CD4-positive, CD25-positive, alpha-beta regulatory T cell (primary cell): ENCODE data around the gene EFCAB11. TPM values are rescaled to one million over a fixed set of nuclear protein-coding genes. Genes with fewer than 3 reads are reported as not detected.

Experiments
- ATAC-seq, 2 donors: fragments of 150-1000 bp; cut with Tn5 transposase; one replicate each; pipeline ENCODE4 v1.10.0; 2021; ENCODE audit warnings: low read depth in 2 of 2, moderate number of reproducible peaks in 2 of 2, moderate library complexity in 1 of 2
- DNase-seq, 3 donors: peaks; one replicate each; pipeline versions ENCODE4 v3.0.0 to v3.0.0-alpha.2; 2012 to 2022; ENCODE audit warnings: mixed read lengths in 1 of 3
- H3K27ac ChIP-seq: one replicate; pipeline ENCODE4 v1.7.0; 2013; ENCODE audit warnings: mild to moderate bottlenecking, low read length; ENCODE audit not compliant: insufficient read depth, poor library complexity, severe bottlenecking
- H3K27me3 ChIP-seq: one replicate; pipeline ENCODE4 v1.7.0; 2013; ENCODE audit warnings: low read length; ENCODE audit not compliant: control insufficient read depth, insufficient read depth
- H3K36me3 ChIP-seq: one replicate; pipeline ENCODE4 v1.7.0; 2013; ENCODE audit warnings: mild to moderate bottlenecking, low read length, moderate library complexity; ENCODE audit not compliant: control insufficient read depth, insufficient read depth
- H3K4me1 ChIP-seq: 2 replicates; pipeline ENCODE4 v1.7.0; 2013; ENCODE audit warnings: mild to moderate bottlenecking, low read length; ENCODE audit not compliant: insufficient read depth, control insufficient read depth, poor library complexity, severe bottlenecking
- H3K4me3 ChIP-seq: one replicate; pipeline ENCODE4 v1.7.0; 2013; ENCODE audit warnings: low read depth, mild to moderate bottlenecking, low read length, moderate library complexity
- H3K9me3 ChIP-seq, 2 experiments: 1 replicate in 1 of 2; 2 replicates in 1 of 2; pipeline ENCODE4 v1.7.0; 2013; ENCODE audit warnings: low read length in 2 of 2, mild to moderate bottlenecking in 1 of 2, moderate library complexity in 1 of 2; ENCODE audit not compliant: control insufficient read depth in 2 of 2
- H3K27ac Mint-ChIP-seq, 3 donors: one replicate each; pipeline ENCODE4 v1.8.0; 2020 to 2022; ENCODE audit warnings: mild to moderate bottlenecking in 3 of 3, mixed read lengths in 3 of 3, moderate library complexity in 2 of 3
- H3K27me3 Mint-ChIP-seq: one replicate; pipeline ENCODE4 v1.8.0; 2022; ENCODE audit warnings: mild to moderate bottlenecking, mixed read lengths
- H3K36me3 Mint-ChIP-seq: one replicate; pipeline ENCODE4 v1.8.0; 2020; ENCODE audit warnings: mixed read lengths
- H3K4me1 Mint-ChIP-seq, 4 donors: one replicate each; pipeline ENCODE4 v1.8.0; 2020 to 2022; ENCODE audit warnings: mixed read lengths in 4 of 4, mild to moderate bottlenecking in 1 of 4
- H3K4me3 Mint-ChIP-seq, 4 donors: one replicate each; pipeline ENCODE4 v1.8.0; 2020 to 2022; ENCODE audit warnings: mild to moderate bottlenecking in 4 of 4, mixed read lengths in 4 of 4, moderate library complexity in 3 of 4
- H3K9me3 Mint-ChIP-seq, 7 donors: one replicate each; pipeline ENCODE4 v1.8.0; 2020 to 2022; ENCODE audit warnings: mixed read lengths in 7 of 7, mild to moderate bottlenecking in 3 of 7, moderate library complexity in 2 of 7
- polyA plus RNA-seq, 4 donors: library from polyadenylated mRNA; unstranded; fragments of 300-500 nt; fragmentation: Illumina TruSeq; gene quantifications; one replicate each; pipeline ENCODE4 v1.2.3, GENCODE V29; 2021
- total RNA-seq: library from RNA; stranded (reverse); gene quantifications from one replicate; pipeline ENCODE4 v1.2.3, GENCODE V29; 2022

The EFCAB11 gene
- total and polyA plus RNA-seq, 5 donors from 2014 or later, result 0.84 to 2.9 (median 1.6) TPM

- H3K36me3 ChIP-seq, result no peaks in the 10 kb centered on the region
- H3K27me3 ChIP-seq, result no peaks in the 10 kb centered on the region
- Mint-ChIP-seq H3K4me1 (peaks cover 0 to 19% (median 12%) of the 10 kb centered on the region in 4 donors), H3K36me3 (peaks cover 5% of the 10 kb centered on the region), H3K27ac (no peak overlapping the region), H3K9me3 (no peaks in the 10 kb centered on the region), H3K27me3 (peaks cover 12% of the 10 kb centered on the region), H3K4me3 (no peak overlapping the region)
- ATAC-seq, result no peak
- no peak for DNase-seq
- H3K4me1 ChIP-seq, result peaks cover 2% of the 10 kb centered on the region
- no peak overlapping the region for H3K4me3 ChIP-seq
- H3K27ac ChIP-seq, result no peak overlapping the region
- H3K9me3 ChIP-seq, result no peaks in the 10 kb centered on the region
These were observed 45.6 kb downstream of the EFCAB11 start for GRCh38 chr14:89908712-89909450.

- Histone ChIP-seq H3K4me1 (peaks cover 10% of the 10 kb centered on the region), H3K36me3 (no peaks in the 10 kb centered on the region)
- peaks cover 10 to 31% (median 23%) of the 10 kb centered on the region in 4 donors for H3K4me1 Mint-ChIP-seq
These were observed 46.9 kb downstream of the EFCAB11 start for GRCh38 chr14:89907655-89908054.

GRCh38 chr14:89906000-89906399 lies 48.5 kb downstream of the EFCAB11 start:
- Histone ChIP-seq H3K9me3 (no peaks in the 10 kb centered on the region), H3K36me3 (no peaks in the 10 kb centered on the region), H3K27ac (no peak overlapping the region), H3K4me1 (peaks cover 10% of the 10 kb centered on the region), H3K4me3 (no peak overlapping the region), H3K27me3 (no peaks in the 10 kb centered on the region)
- Mint-ChIP-seq H3K4me3 (no peak overlapping the region), H3K4me1 (peaks cover 18 to 40% (median 27%) of the 10 kb centered on the region in 4 donors), H3K9me3 (peaks cover 0 to 3% (median 0%) of the 10 kb centered on the region in 7 donors), H3K27ac (no peak overlapping the region), H3K27me3 (peaks cover 17% of the 10 kb centered on the region), H3K36me3 (peaks cover 5% of the 10 kb centered on the region)
- no peak for ATAC-seq
- no peak for DNase-seq

More at GRCh38 chr14:89907655-89908054, 46.9 kb downstream of the EFCAB11 start:
- Histone ChIP-seq H3K4me3 (no peak overlapping the region), H3K9me3 (no peaks in the 10 kb centered on the region), H3K27me3 (no peaks in the 10 kb centered on the region), H3K27ac (no peak overlapping the region)
- ATAC-seq, result no peak
- peaks cover 5% of the 10 kb centered on the region for H3K36me3 Mint-ChIP-seq
- H3K4me3 Mint-ChIP-seq, result no peak overlapping the region
- H3K27ac Mint-ChIP-seq, result no peak overlapping the region
- peaks cover 17% of the 10 kb centered on the region for H3K27me3 Mint-ChIP-seq
- no peak for DNase-seq
- H3K9me3 Mint-ChIP-seq, result peaks cover 0 to 3% (median 0%) of the 10 kb centered on the region in 7 donors

GRCh38 chr14:89903340-89903952 lies 51.1 kb downstream of the EFCAB11 start:
- H3K27ac Mint-ChIP-seq, result peak overlapping the region in 1 of 3 donors; percentile 7
- H3K4me3 Mint-ChIP-seq, result peak overlapping the region; percentile 19 to 69 (median 44)
- DNase-seq, result peak in 2 of 3 donors; percentile 40 to 47

GRCh38 chr14:89902881-89903280 lies 51.6 kb downstream of the EFCAB11 start:
- H3K27me3 Mint-ChIP-seq, result peaks cover 12% of the 10 kb centered on the region
- H3K27ac ChIP-seq, result no peak overlapping the region
- no peak for DNase-seq
- no peaks in the 10 kb centered on the region for H3K27me3 ChIP-seq
- H3K27ac Mint-ChIP-seq, result peak overlapping the region in 1 of 3 donors; percentile 7
- peaks cover 0 to 3% (median 0%) of the 10 kb centered on the region in 7 donors for H3K9me3 Mint-ChIP-seq
- peaks cover 18 to 51% (median 29%) of the 10 kb centered on the region in 4 donors for H3K4me1 Mint-ChIP-seq
- H3K36me3 ChIP-seq, result no peaks in the 10 kb centered on the region
- ATAC-seq, result no peak
- no peaks in the 10 kb centered on the region for H3K9me3 ChIP-seq
- H3K4me3 ChIP-seq, result peak overlapping the region; percentile 60
- no peaks in the 10 kb centered on the region for H3K36me3 Mint-ChIP-seq
- H3K4me3 Mint-ChIP-seq, result peak overlapping the region; percentile 19 to 69 (median 44)
- peaks cover 10% of the 10 kb centered on the region for H3K4me1 ChIP-seq

More at GRCh38 chr14:89903340-89903952, 51.1 kb downstream of the EFCAB11 start:
- peaks cover 0 to 3% (median 0%) of the 10 kb centered on the region in 7 donors for H3K9me3 Mint-ChIP-seq
- H3K36me3 Mint-ChIP-seq, result no peaks in the 10 kb centered on the region
- peaks cover 12% of the 10 kb centered on the region for H3K27me3 Mint-ChIP-seq
- peak overlapping the region; percentile 60 for H3K4me3 ChIP-seq
- no peaks in the 10 kb centered on the region for H3K27me3 ChIP-seq
- H3K9me3 ChIP-seq, result no peaks in the 10 kb centered on the region
- peak; percentile 57 to 59 for ATAC-seq
- H3K4me1 Mint-ChIP-seq, result peaks cover 18 to 51% (median 29%) of the 10 kb centered on the region in 4 donors
- H3K36me3 ChIP-seq, result no peaks in the 10 kb centered on the region
- H3K4me1 ChIP-seq, result peaks cover 10% of the 10 kb centered on the region
- no peak overlapping the region for H3K27ac ChIP-seq

- no peaks in the 10 kb centered on the region for H3K36me3 ChIP-seq
- H3K27me3 ChIP-seq, result no peaks in the 10 kb centered on the region
- H3K4me1 ChIP-seq, result peaks cover 10% of the 10 kb centered on the region
- Mint-ChIP-seq H3K36me3 (no peaks in the 10 kb centered on the region), H3K27ac (no peak overlapping the region), H3K4me1 (peaks cover 18 to 50% (median 29%) of the 10 kb centered on the region in 4 donors), H3K9me3 (peaks cover 0 to 3% (median 0%) of the 10 kb centered on the region in 7 donors), H3K27me3 (peaks cover 12% of the 10 kb centered on the region), H3K4me3 (no peak overlapping the region)
- no peak overlapping the region for H3K27ac ChIP-seq
- H3K9me3 ChIP-seq, result no peaks in the 10 kb centered on the region
- H3K4me3 ChIP-seq, result no peak overlapping the region
- ATAC-seq, result no peak
- no peak for DNase-seq
These were observed 53.7 kb downstream of the EFCAB11 start for GRCh38 chr14:89900802-89901201.

GRCh38 chr14:89899917-89900663 lies 54.4 kb downstream of the EFCAB11 start:
- DNase-seq, result peak in 2 of 3 donors; percentile 6 to 39
- no peaks in the 10 kb centered on the region for H3K36me3 Mint-ChIP-seq
- Histone ChIP-seq H3K9me3 (no peaks in the 10 kb centered on the region), H3K27ac (no peak overlapping the region), H3K4me3 (no peak overlapping the region), H3K36me3 (no peaks in the 10 kb centered on the region), H3K27me3 (no peaks in the 10 kb centered on the region), H3K4me1 (peaks cover 10% of the 10 kb centered on the region)
- H3K4me1 Mint-ChIP-seq, result peaks cover 18 to 43% (median 25%) of the 10 kb centered on the region in 4 donors
- H3K27me3 Mint-ChIP-seq, result peaks cover 9% of the 10 kb centered on the region
- H3K4me3 Mint-ChIP-seq, result no peak overlapping the region
- H3K27ac Mint-ChIP-seq, result no peak overlapping the region
- no peak for ATAC-seq
- peaks cover 0 to 3% (median 0%) of the 10 kb centered on the region in 7 donors for H3K9me3 Mint-ChIP-seq
